Measurements from ENCODE around the gene MC1R. TPM values are rescaled to one million over a fixed set of nuclear protein-coding genes. Genes with fewer than 3 reads are reported as not detected.

MC1R gene
- total RNA-seq, 1 experiment from 2014 or later: 34.3 TPM

GRCh38 chr16:89893642-89894548, 24.8 kb upstream of the MC1R start:
- Histone ChIP-seq H3K9me2 (ENCODE audit: insufficient read depth) (no peaks in the 10 kb centered on the region), H3K4me3 (no peak overlapping the region), H3K27ac (no peak overlapping the region), H3K4me2 (no peak overlapping the region), H3K27me3 (ENCODE audit: insufficient read depth, low read depth) (no peaks in the 10 kb centered on the region), H4K20me1 (ENCODE audit: insufficient read depth) (peaks cover 17% of the 10 kb centered on the region), H3K79me2 (ENCODE audit: low read depth) (no peaks in the 10 kb centered on the region), H3K4me1 (replicated peaks; ENCODE audit: insufficient read depth) (no peaks in the 10 kb centered on the region), H3F3A (ENCODE audit: insufficient read depth, low read depth) (no peaks in the 10 kb centered on the region; the same call in 1 of the 2 replicates), H2AFZ (no peak overlapping the region), H3K9me3 (ENCODE audit: insufficient read depth, low read depth) (no peaks in the 10 kb centered on the region), H3K36me3 (ENCODE audit: low read depth) (peaks cover 16% of the 10 kb centered on the region)
- no peak for DNase-seq
- ChIA-PET POLR2A (ENCODE audit: unreplicated experiment) (interaction anchor here (0.6 kb wide), 1 partner anchor 188 kb away, joined by 7 read pairs; no protein-coding TSS in a partner anchor), CTCF (no interaction called here)
- no peak for TF ChIP-seq EZH2 (IDR thresholded peaks at IDR 0.05; ENCODE audit: low read depth)
- TF ChIP-seq CTCF (conservative IDR thresholded peaks at IDR 0.05): no peak
- intact Hi-C loops (cut with micrococcal nuclease; ENCODE audit: unreplicated experiment): no loop called here
- no TSS peak for BruUV-seq (replicated peaks)

GRCh38 chr16:89895482-89896250, 23.0 kb upstream of the MC1R start:
- CTCF ChIA-PET: no interaction called here
- TF ChIP-seq CTCF (conservative IDR thresholded peaks at IDR 0.05): no peak
- TF ChIP-seq EZH2 (IDR thresholded peaks at IDR 0.05; ENCODE audit: low read depth): no peak
- H3K36me3 ChIP-seq (ENCODE audit: low read depth): peaks cover 16% of the 10 kb centered on the region

GRCh38 chr16:89897204-89897603, 21.5 kb upstream of the MC1R start:
- intact Hi-C loops (cut with micrococcal nuclease; ENCODE audit: unreplicated experiment): no loop called here
- no peaks in the 10 kb centered on the region for H3K4me1 ChIP-seq (replicated peaks; ENCODE audit: insufficient read depth)
- H3K27ac ChIP-seq: no peak overlapping the region
- no peaks in the 10 kb centered on the region; the same call in 1 of the 2 replicates for H4K20me1 ChIP-seq (ENCODE audit: insufficient read depth)
- no peaks in the 10 kb centered on the region; the same call in 1 of the 2 replicates for H3F3A ChIP-seq (ENCODE audit: insufficient read depth, low read depth)
- no peaks in the 10 kb centered on the region for H3K9me3 ChIP-seq (ENCODE audit: insufficient read depth, low read depth)
- TF ChIP-seq EZH2 (IDR thresholded peaks at IDR 0.05; ENCODE audit: low read depth) (no peak), CTCF (conservative IDR thresholded peaks at IDR 0.05) (no peak)
- H3K79me2 ChIP-seq (ENCODE audit: low read depth): no peaks in the 10 kb centered on the region
- CTCF ChIA-PET: no interaction called here
- H2AFZ ChIP-seq: no peak overlapping the region
- POLR2A ChIA-PET (ENCODE audit: unreplicated experiment): no interaction called here
- no TSS peak for BruUV-seq (replicated peaks)
- DNase-seq: no peak
- H3K27me3 ChIP-seq (ENCODE audit: insufficient read depth, low read depth): no peaks in the 10 kb centered on the region
- H3K4me3 ChIP-seq: no peak overlapping the region
- peaks cover 12% of the 10 kb centered on the region for H3K36me3 ChIP-seq (ENCODE audit: low read depth)
- H3K4me2 ChIP-seq: no peak overlapping the region
- no peaks in the 10 kb centered on the region for H3K9me2 ChIP-seq (ENCODE audit: insufficient read depth)

More at GRCh38 chr16:89895482-89896250, 23.0 kb upstream of the MC1R start:
- Histone ChIP-seq H3K4me3 (no peak overlapping the region), H3K79me2 (ENCODE audit: low read depth) (no peaks in the 10 kb centered on the region), H3F3A (ENCODE audit: insufficient read depth, low read depth) (no peaks in the 10 kb centered on the region; the same call in 1 of the 2 replicates), H3K27ac (no peak overlapping the region), H3K9me3 (ENCODE audit: insufficient read depth, low read depth) (no peaks in the 10 kb centered on the region), H4K20me1 (ENCODE audit: insufficient read depth) (peaks cover 5% of the 10 kb centered on the region; the same call in 1 of the 2 replicates), H2AFZ (no peak overlapping the region), H3K9me2 (ENCODE audit: insufficient read depth) (no peaks in the 10 kb centered on the region), H3K27me3 (ENCODE audit: insufficient read depth, low read depth) (no peaks in the 10 kb centered on the region), H3K4me1 (replicated peaks; ENCODE audit: insufficient read depth) (no peaks in the 10 kb centered on the region), H3K4me2 (no peak overlapping the region)
- POLR2A ChIA-PET (ENCODE audit: unreplicated experiment): no interaction called here
- intact Hi-C loops (cut with micrococcal nuclease; ENCODE audit: unreplicated experiment): no loop called here
- BruUV-seq (replicated peaks): no TSS peak
- no peak for DNase-seq
